Bronchial epithelial cell (primary cell): ENCODE data around the gene ACOT8. TPM values are rescaled to one million over a fixed set of nuclear protein-coding genes. Genes with fewer than 3 reads are reported as not detected.

ENCODE experiments used
- DNase-seq: peaks from one replicate; pipeline ENCODE4 v3.0.0-alpha.2; 2010; ENCODE audit warnings: low read depth
- FAIRE-seq: peaks from 2 replicates; lab custom pipeline; 2011; peaks lifted over from hg19 to GRCh38; lab: Jason Lieb, UNC
- H3K27me3 ChIP-seq: 2 replicates; pipeline ENCODE4 v1.5.1; 2011; ENCODE audit warnings: low read length; ENCODE audit not compliant: control insufficient read depth, insufficient read depth
- H3K36me3 ChIP-seq: 2 replicates; pipeline ENCODE4 v1.5.1; 2011; ENCODE audit warnings: low read length; ENCODE audit not compliant: control insufficient read depth, insufficient read depth
- H3K4me3 ChIP-seq: 2 replicates; pipeline ENCODE4 v1.5.1; 2011; ENCODE audit warnings: mild to moderate bottlenecking, low read depth, low read length, control low read depth
- CTCF ChIP-seq: IDR thresholded peaks from 2 replicates; pipeline ENCODE4 v1.5.1; 2011; ENCODE audit warnings: mild to moderate bottlenecking, moderate library complexity, low read length, control low read depth, inconsistent platforms; ENCODE audit not compliant: insufficient read depth, severe bottlenecking
- total RNA-seq: library from RNA; depleted of rRNA; stranded (reverse); fragments of >200 nt; gene quantifications from 2 replicates; pipeline ENCODE4 v1.2.1, GENCODE V29; 2014

ACOT8 gene
- total RNA-seq, 1 donor from 2014 or later: 31.1 TPM

GRCh38 chr20:45843506-45843905, 13.7 kb downstream of the ACOT8 start:
- H3K4me3 ChIP-seq: no peak overlapping the region
- peaks cover 21% of the 10 kb centered on the region for H3K36me3 ChIP-seq
- H3K27me3 ChIP-seq: no peaks in the 10 kb centered on the region
- FAIRE-seq: no peak
- no peak for TF ChIP-seq CTCF
- DNase-seq: no peak

GRCh38 chr20:45842169-45842812, 14.9 kb downstream of the ACOT8 start:
- Histone ChIP-seq H3K27me3 (no peaks in the 10 kb centered on the region), H3K36me3 (peaks cover 17% of the 10 kb centered on the region), H3K4me3 (no peak overlapping the region)
- DNase-seq (no peak), FAIRE-seq (no peak)
- TF ChIP-seq CTCF: no peak

- TF ChIP-seq CTCF: no peak
- Histone ChIP-seq H3K4me3 (no peak overlapping the region), H3K36me3 (peaks cover 16% of the 10 kb centered on the region), H3K27me3 (no peaks in the 10 kb centered on the region)
- DNase-seq: no peak
- FAIRE-seq: no peak
Observed at GRCh38 chr20:45841407-45842129, 15.6 kb downstream of the ACOT8 start.

- H3K36me3 ChIP-seq: peaks cover 14% of the 10 kb centered on the region
- TF ChIP-seq CTCF: no peak
- no peak for FAIRE-seq
- H3K27me3 ChIP-seq: no peaks in the 10 kb centered on the region
- no peak overlapping the region for H3K4me3 ChIP-seq
- DNase-seq: no peak
Observed at GRCh38 chr20:45840700-45841198, 16.4 kb downstream of the ACOT8 start.

- DNase-seq (no peak), FAIRE-seq (no peak)
- TF ChIP-seq CTCF: no peak
- Histone ChIP-seq H3K27me3 (no peaks in the 10 kb centered on the region), H3K4me3 (no peak overlapping the region), H3K36me3 (peaks cover 5% of the 10 kb centered on the region)
Observed at GRCh38 chr20:45836841-45837240, 20.4 kb downstream of the ACOT8 start.
